Activated CD4-positive, alpha-beta T cell treated with anti-CD3 and anti-CD28 coated beads, Interleukin-2, amount 50 U/mL, for 24 hours (primary cell): Measurements from ENCODE around the gene EIPR1.
"Not testable (repeated sequence)": the region's sequence is repeated elsewhere in the genome, so short reads cannot be mapped to it uniquely, and the experiment has no call there.

Source experiments
- DNase-seq, 2 donors: peaks; one replicate each; pipeline ENCODE4 v3.0.0-alpha.2; 2020; ENCODE audit warnings: low read depth in 1 of 2, low spot score in 1 of 2

The EIPR1 gene

DNA sequence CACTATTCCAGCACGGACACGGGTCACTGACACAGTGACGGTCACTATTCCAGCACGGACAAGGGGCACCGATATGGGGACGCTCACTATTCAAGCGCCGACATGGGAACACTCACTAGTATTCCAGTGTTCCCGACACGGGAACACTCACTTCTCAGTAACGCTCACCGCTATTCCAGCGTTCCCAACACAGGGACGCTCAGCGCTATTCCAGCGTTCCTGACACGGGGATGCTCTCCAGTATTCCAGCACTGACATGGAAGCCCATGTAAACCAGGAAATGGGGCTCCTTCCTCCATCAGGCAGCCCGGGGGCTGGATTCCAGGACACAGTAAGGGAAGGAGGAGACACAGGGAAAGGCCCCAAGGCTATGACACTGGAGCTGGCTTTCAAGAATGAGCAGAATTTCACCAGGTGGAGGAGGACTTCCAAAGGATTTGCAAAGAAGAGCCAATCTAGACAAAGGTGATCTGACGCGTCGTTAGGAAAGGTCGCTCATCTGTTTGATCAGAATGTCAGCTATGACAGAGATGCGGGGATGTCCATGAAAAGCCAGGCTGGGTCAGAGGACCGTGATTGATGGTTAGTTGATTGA, 196.1 kb downstream of the EIPR1 start:
- no peak for DNase-seq

DNA sequence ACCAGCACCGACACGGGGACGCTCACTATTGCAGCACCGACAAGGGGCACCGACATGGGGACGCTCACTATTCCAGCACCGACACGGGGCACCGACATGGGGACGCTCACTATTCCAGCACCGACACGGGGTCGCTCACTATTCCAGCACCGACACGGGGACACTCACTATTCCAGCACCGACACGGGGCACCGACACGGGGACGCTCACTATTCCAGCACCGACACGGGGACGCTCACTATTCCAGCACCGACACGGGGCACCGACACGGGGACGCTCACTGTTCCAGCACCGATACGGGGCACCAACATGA, 196.8 kb downstream of the EIPR1 start:
- not testable (repeated sequence) for DNase-seq

DNA sequence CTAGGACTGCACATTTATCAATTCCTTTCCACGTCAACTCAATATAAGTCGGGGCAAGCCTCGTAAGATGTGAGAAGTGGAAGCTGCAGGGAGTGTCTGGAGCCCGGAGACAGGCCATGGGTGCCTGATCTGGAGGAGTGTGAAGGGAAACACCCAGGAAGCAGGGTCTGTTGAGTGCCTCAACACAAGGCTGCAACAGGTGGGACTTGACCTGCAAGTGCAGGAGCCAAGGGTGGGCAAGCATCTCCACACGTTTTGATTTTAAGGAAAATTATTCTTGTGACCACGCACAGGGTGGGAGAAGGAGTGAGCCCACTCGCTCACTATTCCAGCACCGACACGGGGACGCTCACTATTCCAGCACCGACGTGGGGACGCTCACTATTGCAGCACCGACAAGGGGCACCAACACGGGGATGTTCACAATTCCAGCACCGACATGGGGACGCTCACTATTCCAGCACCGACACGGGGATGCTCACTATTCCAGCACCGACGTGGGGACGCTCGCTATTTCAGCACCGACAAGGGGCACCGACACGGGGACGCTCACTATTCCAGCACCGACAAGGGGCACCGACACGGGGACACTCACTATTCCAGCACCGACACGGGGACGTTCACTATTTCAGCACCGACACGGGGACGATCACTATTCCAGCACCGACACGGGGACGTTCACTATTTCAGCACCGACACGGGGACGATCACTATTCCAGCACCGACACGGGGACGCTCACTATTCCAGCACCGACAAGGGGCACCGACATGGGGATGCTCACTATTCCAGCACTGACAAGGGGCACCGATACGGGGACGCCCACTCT, 197.3 kb downstream of the EIPR1 start:
- no peak for DNase-seq

DNA sequence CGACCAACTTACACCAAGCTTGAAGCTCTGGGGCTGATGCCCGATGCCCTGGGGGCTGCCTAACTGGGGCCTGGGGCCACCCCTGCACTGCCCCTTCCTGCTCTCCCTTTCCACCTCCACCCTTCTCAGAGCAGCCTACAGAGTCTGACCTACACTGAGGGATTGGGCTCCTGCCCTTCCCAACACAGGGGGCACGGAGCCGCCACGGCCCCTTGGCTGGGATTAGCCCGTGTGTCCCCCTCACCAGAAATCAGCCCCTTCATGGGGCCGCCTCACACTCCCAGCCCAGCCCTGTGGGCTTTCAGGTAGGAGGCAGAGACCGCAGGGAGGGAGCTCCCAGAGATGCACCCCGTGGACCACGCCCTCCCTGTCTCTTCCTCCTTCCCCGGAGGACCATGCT, 198.0 kb downstream of the EIPR1 start:
- no peak for DNase-seq

DNA sequence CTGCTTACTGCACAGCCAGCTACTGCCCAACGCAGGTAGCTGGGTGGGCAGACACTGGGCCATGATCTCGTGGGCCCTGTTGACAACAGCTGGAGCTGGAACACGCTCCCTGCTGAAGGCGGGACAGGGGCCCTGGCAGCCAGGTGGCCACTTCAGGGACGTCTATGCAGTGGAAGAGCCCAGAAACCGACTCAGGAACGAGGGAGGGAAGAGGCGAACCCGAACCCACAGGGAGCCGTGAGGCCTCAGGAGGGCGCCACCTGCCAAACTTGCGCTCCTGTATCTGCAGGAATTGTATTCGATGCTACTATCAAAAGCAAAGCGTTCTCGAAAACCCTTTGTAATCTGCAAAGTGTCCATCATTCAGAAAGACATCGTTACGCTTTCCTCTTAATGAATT, 198.4 kb downstream of the EIPR1 start:
- DNase-seq, result no peak

DNA sequence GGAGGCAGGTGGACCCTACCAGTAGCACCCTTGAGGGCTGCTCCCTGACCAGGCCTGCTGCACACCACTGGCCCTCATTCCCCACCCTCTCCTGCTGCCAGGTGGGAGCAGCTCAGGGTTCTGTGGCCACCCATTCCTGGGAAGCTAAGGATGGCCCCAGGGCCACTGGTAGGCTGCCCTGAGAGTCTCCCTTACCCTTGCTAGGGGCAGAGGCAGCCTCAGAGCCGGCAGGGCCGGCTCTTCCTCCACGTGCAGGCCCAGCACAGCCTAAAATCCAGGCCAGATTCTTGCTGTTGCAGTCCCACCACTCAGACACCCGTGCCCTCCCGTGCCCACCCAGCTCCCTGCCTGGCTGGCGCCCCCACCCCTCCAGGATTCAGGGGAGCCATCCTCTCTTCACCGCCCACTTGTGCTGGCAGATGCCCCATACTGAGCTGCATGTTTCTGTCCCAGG, 199.0 kb downstream of the EIPR1 start:
- DNase-seq, result no peak

DNA sequence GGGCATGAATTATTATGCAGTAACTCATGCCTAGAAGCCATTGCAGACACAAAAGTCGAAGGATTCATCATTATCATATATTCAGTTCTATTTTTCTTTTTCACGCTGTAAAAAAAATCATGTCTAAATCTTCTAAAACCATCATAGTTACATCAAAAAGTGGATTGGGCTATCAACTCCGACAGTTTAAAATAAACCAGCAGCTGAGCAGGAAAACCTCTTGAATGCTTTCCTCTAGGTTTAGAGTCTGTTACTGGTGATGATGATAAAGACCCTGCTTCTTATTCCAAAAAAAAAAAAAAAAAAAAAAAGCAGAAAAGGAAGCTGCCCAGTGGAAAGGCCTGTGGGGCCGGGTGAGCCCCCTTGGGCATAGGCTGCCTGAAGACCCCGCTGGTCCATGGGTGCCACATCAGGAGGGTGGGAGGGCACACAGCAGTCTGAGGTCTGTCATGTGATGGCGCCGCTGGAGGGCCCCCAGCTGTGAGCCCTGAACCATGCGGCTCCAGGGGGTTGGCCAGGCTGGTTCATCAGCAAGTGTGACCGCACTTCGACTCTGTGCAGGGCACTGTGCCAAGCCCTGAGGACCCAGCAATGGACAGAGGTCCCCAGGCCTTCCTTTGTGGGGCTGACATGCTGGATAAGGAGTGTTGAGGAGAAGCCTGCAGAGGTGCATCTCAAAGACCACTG, 199.6 kb downstream of the EIPR1 start:
- DNase-seq, result no peak

DNA sequence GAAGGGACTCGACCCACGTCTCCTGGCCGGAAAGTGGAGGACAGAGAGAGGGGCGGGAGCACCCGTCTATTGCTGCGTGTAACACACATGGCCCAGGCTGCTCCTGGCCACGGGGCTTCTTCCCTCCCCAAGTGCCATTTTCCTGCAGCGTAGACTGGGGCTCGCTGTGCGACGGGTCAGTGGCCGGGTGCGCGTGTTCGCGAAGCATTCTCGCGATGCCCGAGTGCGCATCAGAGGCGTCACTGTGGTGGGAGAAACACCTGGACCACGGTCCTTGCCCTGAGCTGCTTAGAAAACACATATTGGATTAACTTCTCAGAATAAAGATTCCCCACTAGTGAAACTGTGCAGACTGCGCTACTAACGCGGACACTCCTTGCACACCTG, 200.8 kb downstream of the EIPR1 start:
- no peak for DNase-seq

DNA sequence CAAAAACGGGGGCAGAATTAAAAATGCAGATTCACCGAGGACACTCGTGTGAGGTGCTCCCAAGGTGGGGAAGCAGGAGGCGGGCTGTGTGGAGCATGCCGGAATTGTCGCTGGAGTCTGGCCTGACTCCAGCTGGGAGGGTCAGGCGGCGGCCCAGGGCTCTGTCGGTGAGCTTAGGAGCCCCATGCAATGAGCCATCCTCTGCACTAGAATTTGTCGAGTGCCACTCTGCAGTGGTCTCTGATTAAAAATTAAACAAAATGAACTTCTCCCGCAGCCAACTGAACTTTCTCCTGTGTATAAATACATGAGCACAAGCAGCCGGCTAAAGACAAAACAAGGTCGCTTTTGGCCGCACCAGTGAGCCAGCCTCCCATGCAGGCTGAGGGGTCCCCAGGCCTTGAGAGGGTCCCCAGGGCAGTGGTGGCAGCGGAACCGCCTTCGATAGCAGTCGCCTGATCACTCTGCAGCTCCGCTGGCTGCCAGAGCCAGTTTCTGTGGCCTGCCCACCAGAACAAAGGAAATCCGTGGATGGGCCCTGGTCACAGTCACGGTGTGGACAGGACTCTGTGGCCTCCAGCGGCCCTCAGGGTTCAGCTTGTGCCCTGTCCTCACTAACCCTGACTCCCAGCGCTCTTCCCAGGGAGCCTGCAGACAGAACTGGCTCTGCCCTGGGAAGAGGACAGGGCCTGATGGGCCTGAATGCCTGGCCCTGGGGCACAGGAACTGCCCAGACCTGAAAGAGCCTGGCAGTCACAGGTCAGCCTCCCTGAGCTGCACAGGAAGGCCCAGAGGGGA, 201.3 kb downstream of the EIPR1 start:
- no peak for DNase-seq

DNA sequence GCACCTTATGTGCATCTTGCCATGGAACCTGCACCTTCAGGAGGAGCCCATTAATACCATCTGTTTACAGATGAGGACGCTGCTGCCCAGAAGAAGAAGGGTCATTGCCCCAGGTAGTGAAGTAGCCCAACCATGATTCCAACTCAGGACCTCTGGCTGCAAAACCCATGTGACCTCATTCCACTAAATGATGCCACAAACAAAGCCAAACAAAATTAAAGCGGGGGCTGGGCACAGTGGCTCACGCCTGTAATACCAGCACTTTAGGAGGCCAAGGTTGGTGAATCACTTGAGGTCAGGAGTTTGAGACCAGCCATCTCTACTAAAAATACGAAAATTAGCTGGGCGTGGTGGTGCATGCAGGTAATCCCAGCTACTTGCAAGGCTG, 202.1 kb downstream of the EIPR1 start:
- no peak for DNase-seq

DNA sequence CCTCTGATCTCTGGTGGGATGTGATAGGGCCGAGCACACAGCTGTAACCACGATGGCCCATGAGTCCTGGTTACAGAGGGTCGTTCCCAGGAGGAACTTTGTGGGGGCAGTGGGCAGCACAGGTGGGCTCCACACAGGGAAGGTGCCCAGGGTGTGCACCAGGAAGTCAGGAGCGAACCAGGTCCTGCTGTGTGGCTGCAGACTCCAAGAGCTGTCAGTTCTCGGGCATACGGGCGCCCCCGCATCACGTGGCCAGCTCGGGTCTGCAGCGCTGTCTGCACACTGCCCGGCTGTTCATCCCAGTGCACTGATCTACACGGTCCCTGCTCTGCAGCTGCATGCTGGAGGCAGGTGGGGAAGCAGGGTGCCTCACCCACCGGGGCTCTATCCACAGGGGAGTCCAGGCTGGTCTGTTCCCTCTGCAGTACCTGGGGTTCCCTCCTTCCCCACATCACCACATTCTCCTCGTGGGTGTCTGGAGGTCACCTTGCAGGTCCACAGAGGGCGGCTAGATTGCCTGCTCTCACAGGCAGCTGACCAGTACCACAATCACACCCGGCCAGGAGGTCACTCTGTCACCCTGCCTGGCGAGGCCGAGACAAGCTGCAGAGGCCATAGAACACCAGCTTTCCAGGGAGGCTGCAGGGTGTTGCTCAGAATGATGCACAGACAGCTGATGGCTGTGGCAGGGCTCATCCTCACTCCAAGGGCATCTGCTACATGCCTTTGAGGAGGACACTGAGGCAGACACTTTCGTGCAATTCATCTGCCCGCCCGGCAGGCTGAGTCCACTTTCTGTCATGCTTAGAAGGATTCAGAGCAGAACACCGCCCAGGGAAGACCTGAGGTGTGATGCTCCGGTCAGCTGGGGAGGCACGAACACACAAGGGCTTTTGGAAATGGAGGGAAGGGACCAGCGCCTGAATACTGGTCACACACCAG, 202.7 kb downstream of the EIPR1 start:
- DNase-seq, result no peak

DNA sequence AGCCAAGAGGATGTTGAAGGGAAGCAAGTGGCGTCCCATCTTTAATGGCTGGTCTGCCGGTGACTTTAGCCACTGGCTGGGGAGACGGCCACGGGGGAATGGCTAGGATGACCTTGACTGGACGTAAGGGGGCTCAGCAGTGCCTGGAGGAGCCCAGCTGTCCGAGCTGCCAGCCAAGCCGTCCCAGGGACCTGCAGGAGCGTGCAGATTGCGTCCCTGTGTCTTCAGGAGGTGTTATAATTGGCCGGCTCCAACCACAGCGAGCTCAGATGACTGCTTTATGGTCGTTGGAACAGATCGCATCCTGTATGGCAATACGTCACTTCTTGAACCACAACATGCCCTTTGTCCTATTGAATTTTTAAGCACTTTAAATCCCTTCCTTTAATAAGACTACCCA, 204.6 kb downstream of the EIPR1 start:
- no peak for DNase-seq

DNA sequence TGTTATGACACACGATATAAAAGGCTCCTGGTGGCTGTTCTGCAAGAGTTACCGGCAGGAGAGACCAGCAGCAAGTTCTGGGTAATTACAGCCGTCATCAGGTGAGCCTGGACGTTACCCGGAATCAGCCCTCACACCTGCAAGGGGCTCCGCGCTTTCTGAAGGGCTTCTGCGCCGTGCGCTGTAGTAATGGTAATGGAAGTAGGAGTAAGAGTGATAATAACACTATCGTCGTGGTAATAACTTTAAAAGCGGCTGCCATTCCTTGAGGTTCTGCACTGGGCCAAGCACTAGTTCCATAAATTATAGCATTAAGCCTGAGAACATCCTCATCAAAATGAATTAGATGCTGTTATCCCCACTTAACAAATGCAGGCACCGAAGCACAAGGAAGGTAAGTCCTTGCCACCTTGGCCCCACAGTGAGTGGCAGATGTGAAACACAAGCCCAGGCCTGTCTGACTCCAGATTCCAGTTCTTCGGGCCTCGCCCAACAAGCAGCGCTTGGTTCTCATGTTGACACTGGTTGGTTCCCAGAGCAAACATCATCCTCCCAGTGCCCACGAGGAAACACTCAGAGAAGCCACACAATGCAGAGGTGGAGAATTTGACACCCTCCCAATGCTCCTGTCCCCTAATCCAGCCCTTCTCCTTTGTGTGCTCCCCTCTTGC, 205.2 kb downstream of the EIPR1 start:
- no peak for DNase-seq

DNA sequence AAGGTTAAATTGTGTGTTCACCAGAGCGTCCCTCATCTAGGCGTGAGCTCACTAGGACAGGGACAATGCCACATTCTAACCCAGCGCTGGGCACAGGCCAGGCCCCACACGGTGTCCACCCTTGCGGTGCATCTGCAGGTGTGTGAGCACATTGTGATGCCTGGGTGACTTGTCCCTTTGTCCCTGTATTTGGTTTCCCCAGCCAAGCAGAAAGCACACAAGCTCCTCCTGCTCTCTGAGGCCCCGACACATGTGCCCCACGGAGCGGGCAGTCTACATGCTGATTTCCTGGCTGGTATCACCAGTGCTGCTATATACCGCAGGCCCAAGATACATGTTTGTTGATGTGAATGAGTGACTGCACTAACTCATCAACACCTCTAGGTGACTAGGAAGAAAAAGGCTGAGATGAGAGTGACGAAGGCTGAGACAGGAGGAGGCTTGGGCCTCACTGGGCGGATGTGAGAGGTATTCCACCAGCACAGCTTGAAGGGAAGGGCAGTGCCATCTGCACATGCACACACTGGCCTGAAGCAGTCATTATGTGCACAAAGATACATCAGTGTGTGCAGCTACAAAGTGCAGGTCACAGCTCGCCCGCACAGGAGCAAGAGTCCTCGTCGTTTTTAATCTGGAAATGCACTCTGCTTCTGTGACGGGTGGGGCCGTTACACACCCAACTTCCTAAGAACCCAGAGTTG, 205.9 kb downstream of the EIPR1 start:
- no peak for DNase-seq

DNA sequence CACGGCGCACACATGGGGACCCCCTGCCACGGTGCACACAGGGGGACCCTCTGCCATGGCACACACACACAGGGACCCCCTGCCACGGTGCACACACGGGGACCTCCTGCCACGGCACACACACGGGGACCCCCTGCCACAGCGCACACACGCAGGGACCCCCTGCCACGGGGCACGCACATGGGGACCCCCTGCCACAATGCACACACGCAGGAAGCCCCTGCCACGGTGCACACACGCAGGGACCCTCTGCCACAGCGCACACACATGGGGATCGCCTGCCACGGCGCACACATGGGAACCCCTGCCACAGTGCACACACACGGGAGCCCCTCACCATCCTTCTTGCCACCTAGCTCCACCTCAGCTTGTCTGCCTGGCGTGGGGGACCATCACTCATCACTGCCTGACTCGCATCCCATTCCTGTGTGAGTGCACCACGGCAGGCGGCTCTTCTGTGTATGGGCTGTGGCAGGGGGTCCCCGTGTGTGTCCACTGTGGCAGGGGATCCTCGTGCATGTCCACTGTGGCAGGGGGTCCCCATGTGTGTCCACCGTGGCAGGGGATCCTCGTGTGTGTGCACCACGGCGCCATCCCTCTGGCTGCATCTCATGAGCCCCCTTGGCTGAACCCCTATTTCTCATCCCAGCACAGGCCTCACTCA, 206.7 kb downstream of the EIPR1 start:
- no peak for DNase-seq

DNA sequence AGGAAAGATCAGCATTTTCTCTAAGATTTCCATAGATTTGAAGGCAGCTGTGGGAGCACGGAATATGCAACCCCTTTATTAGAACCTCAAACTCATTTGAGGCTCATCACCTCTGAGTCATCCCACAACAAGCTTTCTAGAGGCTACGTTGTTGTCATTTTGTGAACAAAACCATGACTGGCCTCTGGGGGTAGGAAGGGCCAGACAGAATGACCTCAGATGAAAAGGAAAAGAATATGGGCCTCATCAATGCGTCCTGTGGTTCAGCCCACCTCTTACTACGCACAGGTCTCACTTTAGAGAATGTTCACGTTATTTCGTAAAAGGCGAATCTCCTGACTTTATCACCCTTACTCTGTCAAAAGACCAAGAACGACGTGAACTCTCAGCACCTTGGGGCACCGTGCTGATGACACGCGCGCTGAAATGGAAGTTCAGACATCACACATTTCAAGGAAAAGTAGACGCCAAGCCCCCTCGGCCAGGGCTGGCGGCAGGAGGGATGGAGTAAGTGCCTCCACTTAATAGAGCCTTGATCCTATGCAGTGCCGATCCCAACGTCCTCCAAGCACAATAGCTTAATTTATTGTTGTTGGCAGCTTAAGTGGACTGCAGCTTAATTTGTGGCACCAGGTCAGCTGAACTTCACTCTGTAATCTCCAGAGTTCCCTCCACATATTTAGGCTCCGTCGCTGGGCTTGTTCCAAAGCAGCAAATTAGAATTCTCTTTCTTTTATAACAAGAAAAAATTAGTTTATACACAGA, 208.3 kb downstream of the EIPR1 start:
- no peak for DNase-seq

DNA sequence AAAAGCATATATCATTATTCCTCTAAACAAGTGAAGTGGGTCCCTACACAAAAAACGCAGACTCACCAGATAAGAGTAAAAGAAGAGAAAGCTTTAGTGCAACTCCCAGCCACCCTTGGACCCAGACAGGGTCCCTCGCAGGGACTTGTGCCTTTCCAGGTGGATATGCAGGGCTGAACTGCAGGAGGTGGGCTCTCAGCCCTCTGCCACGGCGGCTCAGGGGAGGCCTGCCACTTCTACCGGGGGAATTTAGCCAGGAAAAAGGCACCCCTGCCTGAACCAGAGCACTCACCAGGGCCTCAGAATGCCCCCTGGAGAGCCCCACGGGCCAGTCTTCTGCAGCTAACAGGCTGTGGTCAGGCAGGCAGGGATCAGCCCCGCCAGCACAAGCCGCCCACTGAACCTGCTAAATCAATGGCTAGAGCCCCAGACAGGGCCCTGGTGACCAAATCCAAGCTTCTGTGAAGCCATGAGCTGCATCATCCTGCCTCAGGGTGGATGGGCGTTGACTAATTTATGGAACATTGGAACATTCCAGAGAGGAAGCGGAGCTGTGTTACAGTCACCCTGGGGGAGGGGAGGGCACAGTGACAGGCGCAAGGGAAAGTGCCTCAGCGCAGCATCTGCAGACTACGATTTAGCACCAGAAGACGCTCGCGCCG, 209.3 kb downstream of the EIPR1 start:
- DNase-seq, result no peak

DNA sequence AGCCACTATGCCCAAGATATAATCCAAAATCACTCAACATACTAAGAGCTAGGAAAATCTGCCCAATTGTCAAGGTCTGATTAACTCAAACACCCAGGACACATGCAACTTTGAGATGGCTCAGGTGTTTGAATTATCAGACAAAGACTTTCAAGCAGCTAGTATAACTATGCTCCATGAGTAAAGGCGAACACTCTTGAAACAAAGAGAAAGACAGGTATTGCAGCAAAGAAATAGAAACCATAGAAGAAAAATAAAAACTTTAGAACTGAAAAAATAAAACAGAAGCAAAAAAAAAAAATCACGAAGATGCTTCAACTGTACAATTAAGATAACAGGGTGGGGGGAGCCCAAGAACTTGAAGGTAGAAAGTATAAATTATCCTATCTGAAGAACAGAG, 214.2 kb downstream of the EIPR1 start:
- no peak for DNase-seq
